Measurements from ENCODE around the gene DEFB110. TPM values are rescaled to one million over a fixed set of nuclear protein-coding genes. Genes with fewer than 3 reads are reported as not detected.

The DEFB110 gene
- total RNA-seq, result not detected in 2 replicates

GRCh38 chr6:50021894-50022293 is at the start of gene DEFB110:
TSS of gene DEFB110 (minus strand) at chr6:50021994. CDS start at chr6:50021935, 59 bp downstream.
- no peak within 1 kb of the TSS for H3K4me3 ChIP-seq (ENCODE audit: insufficient read depth, low read length)
- H3K27me3 ChIP-seq (ENCODE audit: insufficient read depth, low read length), result no peaks in the 10 kb centered on the region
- H3K36me3 ChIP-seq (ENCODE audit: insufficient read depth, low read length), result no peaks in the 10 kb centered on the region
- H2AFZ ChIP-seq (ENCODE audit: low read length), result no peak within 1 kb of the TSS
- H3K27ac ChIP-seq (ENCODE audit: low read depth, low read length), result no peak within 1 kb of the TSS
- TF ChIP-seq CTCF (IDR thresholded peaks at IDR 0.05; ENCODE audit: extremely low read depth, low read depth, low read length), result no peak
- H3K9me3 ChIP-seq (ENCODE audit: low read depth, low read length), result no peaks in the 10 kb centered on the region
- DNase-seq (ENCODE audit: insufficient read length, low spot score, missing footprints), result no peak
- H3K79me2 ChIP-seq (ENCODE audit: insufficient read depth, low read length), result no peaks in the 10 kb centered on the region
- no peak within 1 kb of the TSS for H3K4me2 ChIP-seq (ENCODE audit: insufficient read depth, low read length)
- no peaks in the 10 kb centered on the region for H4K20me1 ChIP-seq (ENCODE audit: insufficient read depth, low read length)
- H3K4me1 ChIP-seq (ENCODE audit: insufficient read depth, low read length), result no peaks in the 10 kb centered on the region

DNA sequence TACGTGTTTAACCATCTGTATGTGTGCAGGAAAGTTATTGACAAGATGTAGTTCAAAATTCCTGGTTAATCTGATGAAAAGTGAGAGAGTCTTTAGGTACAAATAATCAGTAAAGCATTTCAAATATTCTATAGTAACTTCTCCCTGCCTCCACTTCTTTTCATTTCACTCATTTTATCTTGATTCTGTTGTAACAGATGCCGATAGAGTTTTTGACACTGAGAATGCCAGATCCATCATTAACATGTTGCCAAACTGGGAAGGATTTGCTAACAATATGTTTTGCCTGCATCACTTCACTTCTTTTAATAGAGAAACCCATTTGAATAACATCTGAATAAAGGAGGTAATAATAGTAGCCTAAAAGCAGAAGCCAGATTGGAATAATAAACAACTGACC is 48.3 kb upstream of the DEFB110 start:
- Histone ChIP-seq H3K27me3 (ENCODE audit: insufficient read depth, low read length) (no peaks in the 10 kb centered on the region), H3K79me2 (ENCODE audit: insufficient read depth, low read length) (no peaks in the 10 kb centered on the region), H4K20me1 (ENCODE audit: insufficient read depth, low read length) (no peaks in the 10 kb centered on the region), H3K4me2 (ENCODE audit: insufficient read depth, low read length) (no peak overlapping the region), H2AFZ (ENCODE audit: low read length) (no peak overlapping the region), H3K27ac (ENCODE audit: low read depth, low read length) (no peak overlapping the region), H3K4me3 (ENCODE audit: insufficient read depth, low read length) (no peak overlapping the region), H3K4me1 (ENCODE audit: insufficient read depth, low read length) (no peaks in the 10 kb centered on the region), H3K9me3 (ENCODE audit: low read depth, low read length) (no peaks in the 10 kb centered on the region), H3K36me3 (ENCODE audit: insufficient read depth, low read length) (no peaks in the 10 kb centered on the region)
- DNase-seq (ENCODE audit: insufficient read length, low spot score, missing footprints), result no peak
- no peak for TF ChIP-seq CTCF (IDR thresholded peaks at IDR 0.05; ENCODE audit: extremely low read depth, low read depth, low read length)

- no peak overlapping the region for H3K4me3 ChIP-seq (ENCODE audit: insufficient read depth, low read length)
- no peak for DNase-seq (ENCODE audit: insufficient read length, low spot score, missing footprints)
- TF ChIP-seq CTCF (IDR thresholded peaks at IDR 0.05; ENCODE audit: extremely low read depth, low read depth, low read length), result no peak
- no peaks in the 10 kb centered on the region for H3K79me2 ChIP-seq (ENCODE audit: insufficient read depth, low read length)
- H3K4me1 ChIP-seq (ENCODE audit: insufficient read depth, low read length), result no peaks in the 10 kb centered on the region
- no peaks in the 10 kb centered on the region for H3K36me3 ChIP-seq (ENCODE audit: insufficient read depth, low read length)
- H3K27ac ChIP-seq (ENCODE audit: low read depth, low read length), result no peak overlapping the region
- H3K4me2 ChIP-seq (ENCODE audit: insufficient read depth, low read length), result no peak overlapping the region
- H3K9me3 ChIP-seq (ENCODE audit: low read depth, low read length), result no peaks in the 10 kb centered on the region
- H2AFZ ChIP-seq (ENCODE audit: low read length), result no peak overlapping the region
- H3K27me3 ChIP-seq (ENCODE audit: insufficient read depth, low read length), result no peaks in the 10 kb centered on the region
- H4K20me1 ChIP-seq (ENCODE audit: insufficient read depth, low read length), result no peaks in the 10 kb centered on the region
Measured at GRCh38 chr6:50062051-50062450, 40.3 kb upstream of the DEFB110 start.

GRCh38 chr6:50056242-50056641 is 34.4 kb upstream of the DEFB110 start:
- no peak overlapping the region for H3K27ac ChIP-seq (ENCODE audit: low read depth, low read length)
- no peaks in the 10 kb centered on the region for H3K79me2 ChIP-seq (ENCODE audit: insufficient read depth, low read length)
- TF ChIP-seq CTCF (IDR thresholded peaks at IDR 0.05; ENCODE audit: extremely low read depth, low read depth, low read length), result no peak
- no peaks in the 10 kb centered on the region for H3K36me3 ChIP-seq (ENCODE audit: insufficient read depth, low read length)
- H2AFZ ChIP-seq (ENCODE audit: low read length), result no peak overlapping the region
- no peaks in the 10 kb centered on the region for H3K9me3 ChIP-seq (ENCODE audit: low read depth, low read length)
- no peaks in the 10 kb centered on the region for H3K4me1 ChIP-seq (ENCODE audit: insufficient read depth, low read length)
- H4K20me1 ChIP-seq (ENCODE audit: insufficient read depth, low read length), result no peaks in the 10 kb centered on the region
- H3K4me3 ChIP-seq (ENCODE audit: insufficient read depth, low read length), result no peak overlapping the region
- no peaks in the 10 kb centered on the region for H3K27me3 ChIP-seq (ENCODE audit: insufficient read depth, low read length)
- DNase-seq (ENCODE audit: insufficient read length, low spot score, missing footprints), result no peak
- H3K4me2 ChIP-seq (ENCODE audit: insufficient read depth, low read length), result no peak overlapping the region

Measured in osteoblast (primary cell).